K562 (cell line): ENCODE measurements around the gene ANXA4. TPM values are rescaled to one million over a fixed set of nuclear protein-coding genes. Genes with fewer than 3 reads are reported as not detected.
A peak's percentile ranks its signal among the peaks of the same experiment; 100 is the strongest.

Source experiments
- COPS2 ChIP-seq: fragments of 450-650 bp; conservative IDR thresholded peaks from 2 replicates; pipeline ENCODE4 v1.6.1; 2016; ENCODE audit warnings: mild to moderate bottlenecking, moderate library complexity
- CTBP1 ChIP-seq: fragments of 450-650 bp; IDR thresholded peaks from 2 replicates; pipeline ENCODE4 v1.6.1; 2016; ENCODE audit warnings: borderline replicate concordance
- DDX20 ChIP-seq: fragments of 450-650 bp; IDR thresholded peaks from 2 replicates; pipeline ENCODE4 v1.6.1; 2016; ENCODE audit warnings: missing genetic modification characterization, low read depth, mild to moderate bottlenecking, missing compliant biosample characterization, moderate library complexity
- ETS2 ChIP-seq: IDR thresholded peaks from 2 replicates; pipeline ENCODE4 v1.6.1; 2016; ENCODE audit warnings: borderline replicate concordance, missing genetic modification characterization, mild to moderate bottlenecking, moderate library complexity, missing compliant biosample characterization; ENCODE audit not compliant: poor library complexity, severe bottlenecking
- ETV5 ChIP-seq: sonication (generic); formaldehyde crosslinking; IDR thresholded peaks from 2 replicates; pipeline ENCODE4 v1.4.0; 2020; ENCODE audit warnings: low read depth, mild to moderate bottlenecking, missing genetic modification reagents
- HMGN3 ChIP-seq: IDR thresholded peaks from 2 replicates; pipeline ENCODE4 v1.6.1; 2011; ENCODE audit warnings: borderline replicate concordance, low read depth, mild to moderate bottlenecking, mixed read lengths, low read length; ENCODE audit not compliant: insufficient read length; ENCODE audit errors: extremely low read depth
- HSF4 ChIP-seq: fragments of 250-450 bp; sonication (Bioruptor Pico); IDR thresholded peaks from 2 replicates; pipeline ENCODE4 v2.1.2; 2022; ENCODE audit warnings: mild to moderate bottlenecking, moderate library complexity, borderline replicate concordance
- IFI16 ChIP-seq: fragments of 250-450 bp; sonication (Bioruptor Pico); IDR thresholded peaks from 2 replicates; pipeline ENCODE4 v2.1.2; 2022; ENCODE audit warnings: mild to moderate bottlenecking, inconsistent platforms
- NEUROD1 ChIP-seq: fragments of 150-350 bp; IDR thresholded peaks from 2 replicates; pipeline ENCODE4 v1.6.1; 2014; ENCODE audit warnings: borderline replicate concordance, low read length, low read depth; ENCODE audit not compliant: partially characterized antibody
- SMARCC2 ChIP-seq: fragments of 450-650 bp; IDR thresholded peaks from 2 replicates; pipeline ENCODE4 v1.6.1; 2017; ENCODE audit warnings: antibody characterized with exemption, moderate library complexity, mild to moderate bottlenecking, low read depth
- SRSF1 ChIP-seq: fragments of 200-400 bp; formaldehyde crosslinking; IDR thresholded peaks from 2 replicates; pipeline ENCODE4 v1.6.1; 2017; ENCODE audit warnings: mild to moderate bottlenecking, low read depth, low read length, moderate library complexity
- TARDBP ChIP-seq: fragments of 450-650 bp; IDR thresholded peaks from 2 replicates; pipeline ENCODE4 v1.6.1; 2016
- YY1 ChIP-seq, 3 experiments: IDR thresholded peaks; 2 replicates each; pipeline ENCODE4 v1.6.1; 2011; ENCODE audit warnings: low read length in 2 of 3, mild to moderate bottlenecking in 2 of 3, moderate library complexity in 2 of 3, borderline replicate concordance in 1 of 3, control low read depth in 1 of 3, low read depth in 1 of 3; ENCODE audit not compliant: insufficient read depth in 3 of 3, insufficient replicate concordance in 2 of 3, control insufficient read depth in 1 of 3, insufficient read length in 1 of 3; ENCODE audit errors: extremely low read depth in 1 of 3
- ZNF561 ChIP-seq: fragments of 450-650 bp; formaldehyde crosslinking; conservative IDR thresholded peaks from 2 replicates; pipeline ENCODE4 v1.4.0; 2020; ENCODE audit warnings: mild to moderate bottlenecking, moderate library complexity
- ZNF696 ChIP-seq: fragments of 250-450 bp; sonication (Bioruptor Pico); conservative IDR thresholded peaks from 2 replicates; pipeline ENCODE4 v1.4.0; 2020; ENCODE audit warnings: mild to moderate bottlenecking, moderate library complexity
- ZNF76 ChIP-seq: fragments of 250-450 bp; sonication (Bioruptor Pico); IDR thresholded peaks from 2 replicates; pipeline ENCODE4 v1.4.0; 2020; ENCODE audit warnings: mild to moderate bottlenecking, moderate library complexity, borderline replicate concordance
- polyA plus RNA-seq, 8 experiments: library from polyadenylated mRNA; depleted of rRNA in 4 of 8; stranded (reverse) in 5 of 8; unstranded in 3 of 8; fragments of >200 nt; fragmentation: Nextera tagmentation in 2 of 8; fragmentation: Illumina TruSeq in 1 of 8; extraction: Ambion mirVana in 2 of 8; extraction: Trizol in 1 of 8; gene quantifications; 2 replicates each; pipeline versions ENCODE4 v1.2.1 to v1.2.3, GENCODE V29; 2011 to 2014; ENCODE audit warnings: inconsistent platforms in 1 of 8, missing spikeins in 1 of 8
- total RNA-seq, 7 experiments: library from RNA; depleted of rRNA in 6 of 7; stranded (reverse); fragments of >200 nt in 6 of 7; fragmentation: Illumina TruSeq in 2 of 7; extraction: Trizol in 2 of 7; gene quantifications; 2 replicates each; pipeline versions ENCODE4 v1.2.1 to v1.2.3, GENCODE V29; 2011 to 2021; ENCODE audit warnings: low replicate concordance in 1 of 7
- TF ChIP-seq, protein P1 (sequence below), 2 experiments: fragments of 450-650 bp; conservative IDR thresholded peaks; 2 replicates each; pipeline ENCODE4 v1.6.1; 2017; ENCODE audit warnings: mild to moderate bottlenecking in 2 of 2, moderate library complexity in 2 of 2
- TF ChIP-seq, protein P2 (sequence below), 2 experiments: fragments of 450-650 bp in 1 of 2; sonication (generic) in 1 of 2; formaldehyde crosslinking in 1 of 2; IDR thresholded peaks in 1 of 2; conservative IDR thresholded peaks in 1 of 2; 2 replicates each; pipeline versions ENCODE4 v1.6.1 to v1.8.1; 2016 to 2023; ENCODE audit warnings: mild to moderate bottlenecking in 2 of 2, moderate library complexity in 2 of 2, inconsistent platforms in 1 of 2, missing genetic modification reagents in 1 of 2
- TF ChIP-seq, protein P3 (sequence below): fragments of 250-450 bp; sonication (Bioruptor Pico); IDR thresholded peaks from 2 replicates; pipeline ENCODE4 v1.4.0; 2020; ENCODE audit warnings: mild to moderate bottlenecking

The ANXA4 gene
- total and polyA plus RNA-seq, 9 of the 15 experiments (the other 6 are each of a cell fraction or from before 2014, with no cell fraction given), result 3.4 to 13.6 (median 11.6) TPM

DNA sequence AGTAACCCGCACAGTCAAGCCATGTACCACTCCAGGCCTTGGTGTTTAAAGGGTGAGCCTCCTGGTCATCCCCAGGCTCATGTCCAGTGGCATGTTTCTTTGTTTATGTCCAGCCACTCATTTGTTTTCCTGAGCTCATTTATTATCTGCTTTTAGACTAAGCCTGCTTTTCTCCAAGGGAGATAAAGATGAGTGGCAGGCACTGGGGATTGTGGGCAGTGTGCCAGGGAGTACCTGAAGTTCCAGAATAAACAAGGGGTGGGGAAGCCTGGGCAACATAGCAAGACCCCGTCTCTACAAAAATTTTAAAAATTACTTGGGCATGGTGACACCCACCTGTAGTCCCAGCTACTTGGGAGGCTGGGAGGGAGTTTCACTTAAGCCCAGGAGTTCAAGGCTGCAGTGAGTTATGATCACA is 1.9 kb downstream of the ANXA4 start (continued):
- no peak for TF ChIP-seq ETV5 (CRISPR knock-in tag)
- TF ChIP-seq TARDBP, result no peak
- TF ChIP-seq ZNF561, result no peak
- TF ChIP-seq HMGN3, result no peak
- no peak for TF ChIP-seq SRSF1
- TF ChIP-seq DDX20 (tag), result no peak
- no peak for TF ChIP-seq COPS2
- no peak for TF ChIP-seq YY1 (IDR thresholded peaks at IDR 0.05; ENCODE audit: borderline replicate concordance in 1 of 3, control insufficient read depth in 1 of 3, extremely low read depth in 1 of 3, insufficient read depth in 3 of 3, insufficient read length in 1 of 3, insufficient replicate concordance in 2 of 3, low read depth in 1 of 3, low read length in 2 of 3)
- TF ChIP-seq CTBP1, result peak; percentile 46; the same call in 1 of the 2 replicates
- TF ChIP-seq, protein P1, sequence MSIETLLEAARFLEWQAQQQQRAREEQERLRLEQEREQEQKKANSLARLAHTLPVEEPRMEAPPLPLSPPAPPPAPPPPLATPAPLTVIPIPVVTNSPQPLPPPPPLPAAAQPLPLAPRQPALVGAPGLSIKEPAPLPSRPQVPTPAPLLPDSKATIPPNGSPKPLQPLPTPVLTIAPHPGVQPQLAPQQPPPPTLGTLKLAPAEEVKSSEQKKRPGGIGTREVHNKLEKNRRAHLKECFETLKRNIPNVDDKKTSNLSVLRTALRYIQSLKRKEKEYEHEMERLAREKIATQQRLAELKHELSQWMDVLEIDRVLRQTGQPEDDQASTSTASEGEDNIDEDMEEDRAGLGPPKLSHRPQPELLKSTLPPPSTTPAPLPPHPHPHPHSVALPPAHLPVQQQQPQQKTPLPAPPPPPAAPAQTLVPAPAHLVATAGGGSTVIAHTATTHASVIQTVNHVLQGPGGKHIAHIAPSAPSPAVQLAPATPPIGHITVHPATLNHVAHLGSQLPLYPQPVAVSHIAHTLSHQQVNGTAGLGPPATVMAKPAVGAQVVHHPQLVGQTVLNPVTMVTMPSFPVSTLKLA (conservative IDR thresholded peaks at IDR 0.05), result peak in 1 of 2 experiments; percentile 51; a peak in 2 of 4 replicates
- TF ChIP-seq ETS2, result no peak
- TF ChIP-seq, protein P2, sequence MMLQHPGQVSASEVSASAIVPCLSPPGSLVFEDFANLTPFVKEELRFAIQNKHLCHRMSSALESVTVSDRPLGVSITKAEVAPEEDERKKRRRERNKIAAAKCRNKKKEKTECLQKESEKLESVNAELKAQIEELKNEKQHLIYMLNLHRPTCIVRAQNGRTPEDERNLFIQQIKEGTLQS (IDR thresholded peaks at IDR 0.05), result no peak
- TF ChIP-seq, protein P2 (CRISPR knock-in tag; conservative IDR thresholded peaks at IDR 0.05), result no peak
- no peak for TF ChIP-seq NEUROD1
- no peak for TF ChIP-seq ZNF696 (CRISPR knock-in tag)
- TF ChIP-seq, protein P3, sequence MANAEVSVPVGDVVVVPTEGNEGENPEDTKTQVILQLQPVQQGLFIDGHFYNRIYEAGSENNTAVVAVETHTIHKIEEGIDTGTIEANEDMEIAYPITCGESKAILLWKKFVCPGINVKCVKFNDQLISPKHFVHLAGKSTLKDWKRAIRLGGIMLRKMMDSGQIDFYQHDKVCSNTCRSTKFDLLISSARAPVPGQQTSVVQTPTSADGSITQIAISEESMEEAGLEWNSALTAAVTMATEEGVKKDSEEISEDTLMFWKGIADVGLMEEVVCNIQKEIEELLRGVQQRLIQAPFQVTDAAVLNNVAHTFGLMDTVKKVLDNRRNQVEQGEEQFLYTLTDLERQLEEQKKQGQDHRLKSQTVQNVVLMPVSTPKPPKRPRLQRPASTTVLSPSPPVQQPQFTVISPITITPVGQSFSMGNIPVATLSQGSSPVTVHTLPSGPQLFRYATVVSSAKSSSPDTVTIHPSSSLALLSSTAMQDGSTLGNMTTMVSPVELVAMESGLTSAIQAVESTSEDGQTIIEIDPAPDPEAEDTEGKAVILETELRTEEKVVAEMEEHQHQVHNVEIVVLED, result no peak
- TF ChIP-seq IFI16 (CRISPR knock-in tag), result no peak
- no peak for TF ChIP-seq ZNF76 (CRISPR knock-in tag)
- TF ChIP-seq SMARCC2, result no peak
- TF ChIP-seq HSF4 (CRISPR knock-in tag), result no peak
